PFSK-1 (cell line): ENCODE measurements around the gene C1orf74.

Experiments used
- FOXP2 ChIP-seq: optimal IDR thresholded peaks from 2 replicates; pipeline ENCODE3; 2011; ENCODE audit warnings: borderline replicate concordance, control low read depth, inconsistent platforms; ENCODE audit not compliant: insufficient read depth; ENCODE audit errors: extremely low read length, extremely low read depth
- POLR2AphosphoS5 ChIP-seq: IDR thresholded peaks from 2 replicates; pipeline ENCODE4 v1.6.1; 2012; ENCODE audit warnings: low read depth, mild to moderate bottlenecking, control low read depth, low read length, moderate library complexity
- SIN3A ChIP-seq: IDR thresholded peaks from 2 replicates; pipeline ENCODE4 v1.6.1; 2012; ENCODE audit warnings: mild to moderate bottlenecking, low read length, moderate library complexity, borderline replicate concordance; ENCODE audit not compliant: insufficient read depth
- TAF1 ChIP-seq: IDR thresholded peaks from 2 replicates; pipeline ENCODE4 v1.6.1; 2012; ENCODE audit warnings: low read length, control low read depth, borderline replicate concordance; ENCODE audit not compliant: insufficient read depth
- TF ChIP-seq, protein P1 (sequence below), 2 experiments: IDR thresholded peaks; 2 replicates each; pipeline versions ENCODE4 v1.6.1 to v1.8.0; 2011 to 2012; ENCODE audit warnings: low read depth in 2 of 2, low read length in 2 of 2, control low read depth in 1 of 2, inconsistent platforms in 1 of 2, mild to moderate bottlenecking in 1 of 2, moderate library complexity in 1 of 2; ENCODE audit not compliant: insufficient read depth in 1 of 2

- TF ChIP-seq POLR2AphosphoS5 (no peak), FOXP2 (no peak), SIN3A (no peak), TAF1 (no peak)
- TF ChIP-seq, protein P1, sequence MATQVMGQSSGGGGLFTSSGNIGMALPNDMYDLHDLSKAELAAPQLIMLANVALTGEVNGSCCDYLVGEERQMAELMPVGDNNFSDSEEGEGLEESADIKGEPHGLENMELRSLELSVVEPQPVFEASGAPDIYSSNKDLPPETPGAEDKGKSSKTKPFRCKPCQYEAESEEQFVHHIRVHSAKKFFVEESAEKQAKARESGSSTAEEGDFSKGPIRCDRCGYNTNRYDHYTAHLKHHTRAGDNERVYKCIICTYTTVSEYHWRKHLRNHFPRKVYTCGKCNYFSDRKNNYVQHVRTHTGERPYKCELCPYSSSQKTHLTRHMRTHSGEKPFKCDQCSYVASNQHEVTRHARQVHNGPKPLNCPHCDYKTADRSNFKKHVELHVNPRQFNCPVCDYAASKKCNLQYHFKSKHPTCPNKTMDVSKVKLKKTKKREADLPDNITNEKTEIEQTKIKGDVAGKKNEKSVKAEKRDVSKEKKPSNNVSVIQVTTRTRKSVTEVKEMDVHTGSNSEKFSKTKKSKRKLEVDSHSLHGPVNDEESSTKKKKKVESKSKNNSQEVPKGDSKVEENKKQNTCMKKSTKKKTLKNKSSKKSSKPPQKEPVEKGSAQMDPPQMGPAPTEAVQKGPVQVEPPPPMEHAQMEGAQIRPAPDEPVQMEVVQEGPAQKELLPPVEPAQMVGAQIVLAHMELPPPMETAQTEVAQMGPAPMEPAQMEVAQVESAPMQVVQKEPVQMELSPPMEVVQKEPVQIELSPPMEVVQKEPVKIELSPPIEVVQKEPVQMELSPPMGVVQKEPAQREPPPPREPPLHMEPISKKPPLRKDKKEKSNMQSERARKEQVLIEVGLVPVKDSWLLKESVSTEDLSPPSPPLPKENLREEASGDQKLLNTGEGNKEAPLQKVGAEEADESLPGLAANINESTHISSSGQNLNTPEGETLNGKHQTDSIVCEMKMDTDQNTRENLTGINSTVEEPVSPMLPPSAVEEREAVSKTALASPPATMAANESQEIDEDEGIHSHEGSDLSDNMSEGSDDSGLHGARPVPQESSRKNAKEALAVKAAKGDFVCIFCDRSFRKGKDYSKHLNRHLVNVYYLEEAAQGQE (IDR thresholded peaks at IDR 0.05; ENCODE audit: insufficient read depth in 1 of 2, low read depth in 2 of 2, low read length in 2 of 2) = no peak
Measured at GRCh38 chr1:209803568-209803967, 19.2 kb upstream of the C1orf74 start.
